K562 (cell line): ENCODE results near the gene DAB2. TPM values are rescaled to one million over a fixed set of nuclear protein-coding genes. Genes with fewer than 3 reads are reported as not detected.

Experiments used
- ATAC-seq: fragments of 200-7000 bp; cut with Tn5 transposase; 3 replicates; pipeline ENCODE4 v1.9.1; 2020; ENCODE audit warnings: moderate library complexity
- BruUV-seq: library from RNA; stranded (reverse); fragments of 400-500 nt; replicated peaks from 2 replicates; lab custom pipeline; 2021; lab: Mats Ljungman, UMichigan
- CTCF ChIA-PET: fragments of 300-600 bp; formaldehyde crosslinking; extraction: SDS; loops from one replicate; lab custom pipeline; 2021; ENCODE audit warnings: low intra/inter-chr PET ratio; lab: Yijun Ruan, JAX
- POLR2A ChIA-PET: fragments of 300-600, 350-650 bp; sonication (Branson Sonifier 250); formaldehyde crosslinking; extraction: SDS; loops from one replicate; lab custom pipeline; 2021; ENCODE audit warnings: antibody characterized with exemption, inconsistent platforms; lab: Yijun Ruan, JAX
- DNase-seq, 4 experiments: peaks; one replicate each; pipeline versions ENCODE4 v3.0.0 to v3.0.0-alpha.2; 2011 to 2018; ENCODE audit warnings: low spot score in 3 of 4, mixed read lengths in 3 of 4; ENCODE audit errors: extremely low read depth in 1 of 4
- FAIRE-seq: peaks from 2 replicates; lab custom pipeline; 2011; peaks lifted over from hg19 to GRCh38; lab: Jason Lieb, UNC
- H2AFZ ChIP-seq: 2 replicates; pipeline ENCODE4 v1.6.0; 2011; ENCODE audit warnings: low read depth, low read length, control low read depth, inconsistent platforms
- H3K27ac ChIP-seq: fragments of 200-600 bp; 3 replicates; pipeline ENCODE4 v1.8.0; 2011; ENCODE audit warnings: low read depth, mild to moderate bottlenecking, control low read depth, inconsistent platforms, low read length, moderate library complexity, mixed read lengths; ENCODE audit errors: extremely low read depth
- H3K27me3 ChIP-seq, 2 experiments: fragments of 300-600 bp in 1 of 2; 2 replicates in 1 of 2; 3 replicates in 1 of 2; pipeline versions ENCODE4 v1.6.0 to v1.8.0; 2011; ENCODE audit warnings: inconsistent platforms in 2 of 2, low read length in 2 of 2, mild to moderate bottlenecking in 1 of 2, mixed read lengths in 1 of 2, moderate library complexity in 1 of 2; ENCODE audit not compliant: control insufficient read depth in 2 of 2, insufficient read depth in 2 of 2
- H3K36me3 ChIP-seq: fragments of 300-600 bp; 3 replicates; pipeline ENCODE4 v1.8.0; 2011; ENCODE audit warnings: mild to moderate bottlenecking, low read length, inconsistent platforms; ENCODE audit not compliant: control insufficient read depth, insufficient read depth
- H3K4me1 ChIP-seq, 2 experiments: fragments of 200-600 bp in 1 of 2; replicated peaks in 1 of 2; 2 replicates in 1 of 2; 3 replicates in 1 of 2; pipeline versions ENCODE4 v1.5.1 to v1.8.0; 2011; ENCODE audit warnings: inconsistent platforms in 2 of 2, low read length in 2 of 2, mild to moderate bottlenecking in 1 of 2, mixed read lengths in 1 of 2, moderate library complexity in 1 of 2; ENCODE audit not compliant: control insufficient read depth in 2 of 2, insufficient read depth in 2 of 2
- H3K4me2 ChIP-seq: 2 replicates; pipeline ENCODE4 v1.6.1; 2011; ENCODE audit warnings: low read length, control low read depth, inconsistent platforms, mixed read lengths; ENCODE audit not compliant: insufficient read depth
- H3K4me3 ChIP-seq: fragments of 200-600 bp; sonication (generic), shearing (Covaris generic); 2 replicates; pipeline ENCODE4 v1.5.1; 2016; ENCODE audit warnings: control low read depth, inconsistent platforms
- H3K79me2 ChIP-seq: fragments of 200-600 bp; 3 replicates; pipeline ENCODE4 v1.8.0; 2011; ENCODE audit warnings: low read length, inconsistent platforms; ENCODE audit not compliant: control insufficient read depth, insufficient read depth
- H3K9ac ChIP-seq, 2 experiments: 2 replicates each; pipeline versions ENCODE4 v1.6.0 to v1.6.1; 2011; ENCODE audit warnings: low read depth in 2 of 2, low read length in 2 of 2, control low read depth in 1 of 2, inconsistent platforms in 1 of 2, mild to moderate bottlenecking in 1 of 2, mixed read lengths in 1 of 2; ENCODE audit not compliant: insufficient read depth in 1 of 2
- H3K9me1 ChIP-seq: one replicate; pipeline ENCODE4 v1.6.0; 2011; ENCODE audit warnings: inconsistent platforms, mild to moderate bottlenecking, low read length, moderate library complexity; ENCODE audit not compliant: control insufficient read depth, insufficient read depth
- H3K9me3 ChIP-seq: replicated peaks from 2 replicates; pipeline ENCODE4 v1.5.1; 2011; ENCODE audit warnings: low read depth, low read length, inconsistent platforms; ENCODE audit not compliant: control insufficient read depth, insufficient read depth
- H4K20me1 ChIP-seq: replicated peaks from 2 replicates; pipeline ENCODE4 v1.6.1; 2011; ENCODE audit warnings: low read length, inconsistent platforms, mixed read lengths; ENCODE audit not compliant: control insufficient read depth, insufficient read depth
- CC2D1A ChIP-seq: fragments of 450-650 bp; IDR thresholded peaks from 2 replicates; pipeline ENCODE4 v1.6.1; 2017; ENCODE audit warnings: mild to moderate bottlenecking
- CTCF ChIP-seq, 3 experiments: IDR thresholded peaks in 2 of 3; conservative IDR thresholded peaks in 1 of 3; 2 replicates each; pipeline ENCODE4 v1.5.1; 2011 to 2012; ENCODE audit warnings: low read length in 3 of 3, mild to moderate bottlenecking in 3 of 3, control low read depth in 2 of 3, improper control_type of control experiment in 1 of 3, inconsistent platforms in 1 of 3, low read depth in 1 of 3, mixed read lengths in 1 of 3, moderate library complexity in 1 of 3; ENCODE audit not compliant: insufficient read depth in 2 of 3
- NCOA2 ChIP-seq, 2 experiments: fragments of 450-650 bp; IDR thresholded peaks; 2 replicates each; pipeline ENCODE4 v1.6.1; 2018; ENCODE audit warnings: mild to moderate bottlenecking in 2 of 2, moderate library complexity in 1 of 2; ENCODE audit not compliant: partially characterized antibody in 2 of 2
- NCOA6 ChIP-seq: fragments of 450-650 bp; IDR thresholded peaks from 2 replicates; pipeline ENCODE4 v1.6.1; 2017; ENCODE audit warnings: mild to moderate bottlenecking
- NR2C2 ChIP-seq, 2 experiments: fragments of 200-800 bp in 1 of 2; sonication (Bioruptor generic) in 1 of 2; sonication (generic) in 1 of 2; formaldehyde crosslinking in 1 of 2; IDR thresholded peaks; 2 replicates each; pipeline versions ENCODE4 v1.6.1 to v1.8.0; 2016 to 2022; ENCODE audit warnings: mild to moderate bottlenecking in 1 of 2, missing compliant biosample characterization in 1 of 2, missing genetic modification characterization in 1 of 2, missing genetic modification reagents in 1 of 2
- USF1 ChIP-seq: sonication (generic); formaldehyde crosslinking; IDR thresholded peaks from 2 replicates; pipeline ENCODE4 v1.9.0; 2022; ENCODE audit warnings: mild to moderate bottlenecking, missing genetic modification reagents
- ZNF146 ChIP-seq: IDR thresholded peaks from one replicate; pipeline ENCODE4 v1.6.1; 2018; ENCODE audit warnings: missing compliant biosample characterization; ENCODE audit not compliant: unreplicated experiment
- ZNF408 ChIP-seq: fragments of 250-450 bp; sonication (Bioruptor Pico); IDR thresholded peaks from 2 replicates; pipeline ENCODE4 v1.4.0; 2020; ENCODE audit warnings: low read depth, mild to moderate bottlenecking, moderate library complexity
- ZNF512 ChIP-seq: IDR thresholded peaks from 2 replicates; pipeline ENCODE4 v1.6.1; 2016; ENCODE audit warnings: missing genetic modification characterization, missing compliant biosample characterization
- WGBS: fragments of 100-300 bp; shearing (Covaris generic); methylation state at CpG from one replicate; pipeline ENCODE4 v1.1.6; 2016; ENCODE audit warnings: low coverage, mixed read lengths; ENCODE audit not compliant: insufficient coverage; ENCODE audit errors: missing lambda C conversion rate; 5-methylcytosine and 5-hydroxymethylcytosine counted together
- in situ Hi-C: fragments of 300-500 bp; cut with MboI; formaldehyde crosslinking; loops from 4 replicates; pipeline ENCODE4 v1.15.0; 2018; ENCODE audit warnings: inconsistent platforms, mixed read lengths
- intact Hi-C: fragments of 100-400 bp; cut with micrococcal nuclease; formaldehyde crosslinking; loops from 2 replicates; pipeline ENCODE4 v1.14.2; 2022
- polyA plus RNA-seq, 8 experiments: library from polyadenylated mRNA; depleted of rRNA in 4 of 8; stranded (reverse) in 5 of 8; unstranded in 3 of 8; fragments of >200 nt; fragmentation: Nextera tagmentation in 2 of 8; fragmentation: Illumina TruSeq in 1 of 8; extraction: Ambion mirVana in 2 of 8; extraction: Trizol in 1 of 8; gene quantifications; 2 replicates each; pipeline versions ENCODE4 v1.2.1 to v1.2.3, GENCODE V29; 2011 to 2014; ENCODE audit warnings: inconsistent platforms in 1 of 8, missing spikeins in 1 of 8
- total RNA-seq, 7 experiments: library from RNA; depleted of rRNA in 6 of 7; stranded (reverse); fragments of >200 nt in 6 of 7; fragmentation: Illumina TruSeq in 2 of 7; extraction: Trizol in 2 of 7; gene quantifications; 2 replicates each; pipeline versions ENCODE4 v1.2.1 to v1.2.3, GENCODE V29; 2011 to 2021; ENCODE audit warnings: low replicate concordance in 1 of 7

The DAB2 gene
- total and polyA plus RNA-seq, 9 of the 15 experiments (the other 6 are each of a cell fraction or from before 2014, with no cell fraction given), result 6.6 to 29.9 (median 24.1) TPM

GRCh38 chr5:39427229-39427628 is 2.4 kb upstream of the DAB2 start:
- TF ChIP-seq ZNF408 (CRISPR knock-in tag) (no peak), ZNF512 (tag) (peak; percentile 14; the same call in 1 of the 2 replicates)
- POLR2A ChIA-PET, result no interaction called here
- no peak for DNase-seq
- H3K79me2 ChIP-seq, result peaks cover 10% of the 10 kb centered on the region; the same call in 2 of the 3 replicates
- no peak overlapping the region for H3K9ac ChIP-seq
- BruUV-seq, result no TSS peak
- H3K4me3 ChIP-seq, result no peak overlapping the region
- no peaks in the 10 kb centered on the region for H3K9me1 ChIP-seq
- 11% methylated on average over 3 of the region's 3 CpGs for WGBS
- intact Hi-C loops, result loop anchor here (10.0 kb wide), 1 partner anchor 1408 kb away; the partner anchor contains the start of gene RPL37
- peaks cover 10 to 25% of the 10 kb centered on the region in 2 experiments; a peak in 4 of 5 replicates for H3K4me1 ChIP-seq
- no peaks in the 10 kb centered on the region for H3K9me3 ChIP-seq
- H4K20me1 ChIP-seq, result no peaks in the 10 kb centered on the region
- no peak overlapping the region for H3K4me2 ChIP-seq
- no peak for FAIRE-seq
- no peak overlapping the region for H3K27ac ChIP-seq
- H2AFZ ChIP-seq, result no peak overlapping the region
- no peak for ATAC-seq
- no peaks in the 10 kb centered on the region for H3K27me3 ChIP-seq
- in situ Hi-C loops, result no loop called here
- H3K36me3 ChIP-seq, result no peaks in the 10 kb centered on the region
- CTCF ChIA-PET, result no interaction called here

- no peaks in the 10 kb centered on the region for H3K9me3 ChIP-seq
- no peak overlapping the region for H3K9ac ChIP-seq
- no peak overlapping the region for H3K27ac ChIP-seq
- no peaks in the 10 kb centered on the region for H3K27me3 ChIP-seq
- DNase-seq (no peak), ATAC-seq (no peak), FAIRE-seq (no peak)
- in situ Hi-C loops (no loop called here), intact Hi-C loops (loop anchor here (10.0 kb wide), 1 partner anchor 1408 kb away; the partner anchor contains the start of gene RPL37)
- POLR2A ChIA-PET, result no interaction called here
- no peaks in the 10 kb centered on the region for H3K36me3 ChIP-seq
- H3K4me3 ChIP-seq, result no peak overlapping the region
- CTCF ChIA-PET, result no interaction called here
- no peaks in the 10 kb centered on the region for H3K9me1 ChIP-seq
- no peak overlapping the region; the same call in 1 of the 2 replicates for H2AFZ ChIP-seq
- no TSS peak for BruUV-seq
- 17% methylated on average over 3 of the region's 3 CpGs for WGBS
- no peaks in the 10 kb centered on the region for H4K20me1 ChIP-seq
- no peak overlapping the region for H3K4me2 ChIP-seq
- H3K4me1 ChIP-seq, result peaks cover 10 to 28% of the 10 kb centered on the region in 2 experiments; a peak in 4 of 5 replicates
- H3K79me2 ChIP-seq, result peaks cover 10% of the 10 kb centered on the region; the same call in 2 of the 3 replicates
- no peak for TF ChIP-seq CTCF (IDR thresholded peaks at IDR 0.05 in 2 of 3, conservative IDR thresholded peaks at IDR 0.05 in 1 of 3; ENCODE audit: insufficient read depth in 2 of 3, low read depth in 1 of 3, low read length in 3 of 3)
- TF ChIP-seq ZNF146, result no peak
- TF ChIP-seq NCOA2 (IDR thresholded peaks at IDR 0.05; ENCODE audit: partially characterized antibody in 2 of 2), result no peak
- no peak for TF ChIP-seq CC2D1A
- no peak for TF ChIP-seq USF1 (CRISPR knock-in tag)
- TF ChIP-seq NCOA6, result no peak
- no peak for TF ChIP-seq NR2C2 (CRISPR knock-in tag; IDR thresholded peaks at IDR 0.05)
- no peak for TF ChIP-seq NR2C2 (tag; IDR thresholded peaks at IDR 0.05)
Observed at GRCh38 chr5:39426746-39427105, 1.9 kb upstream of the DAB2 start.
